Mesendoderm (in vitro differentiated cells): ENCODE data around the gene ATF6B.
A peak's percentile ranks its signal among the peaks of the same experiment; 100 is the strongest.

ENCODE experiments used
- DNase-seq: peaks from one replicate; pipeline ENCODE4 v3.0.0; 2013
- H2AK5ac ChIP-seq: 2 replicates; pipeline ENCODE4 v1.6.1; 2013; ENCODE audit warnings: low read length, inconsistent platforms
- H2BK120ac ChIP-seq: 2 replicates; pipeline ENCODE4 v1.6.1; 2013; ENCODE audit warnings: low read depth, mild to moderate bottlenecking, low read length, moderate library complexity, mixed read lengths
- H2BK15ac ChIP-seq: replicated peaks from 2 replicates; pipeline ENCODE4 v1.6.1; 2013; ENCODE audit warnings: low read depth, mild to moderate bottlenecking, moderate library complexity
- H2BK5ac ChIP-seq: 2 replicates; pipeline ENCODE4 v1.6.1; 2013; ENCODE audit warnings: low read length, inconsistent platforms
- H3K18ac ChIP-seq: 2 replicates; pipeline ENCODE4 v1.6.1; 2013; ENCODE audit warnings: mild to moderate bottlenecking, low read length, mixed read lengths
- H3K23ac ChIP-seq: one replicate; pipeline ENCODE4 v1.6.1; 2013; ENCODE audit warnings: low read length
- H3K27ac ChIP-seq: 2 replicates; pipeline ENCODE4 v1.5.1; 2013; ENCODE audit warnings: low read depth, mild to moderate bottlenecking, inconsistent platforms, low read length, moderate library complexity
- H3K27me3 ChIP-seq: 2 replicates; pipeline ENCODE4 v1.6.1; 2013; ENCODE audit warnings: low read length, control low read depth, mild to moderate bottlenecking, inconsistent platforms; ENCODE audit not compliant: insufficient read depth, poor library complexity
- H3K36me3 ChIP-seq: 2 replicates; pipeline ENCODE4 v1.6.1; 2013; ENCODE audit warnings: low read length, inconsistent platforms; ENCODE audit not compliant: control insufficient read depth, insufficient read depth
- H3K4ac ChIP-seq: one replicate; pipeline ENCODE4 v1.6.1; 2013; ENCODE audit warnings: low read depth, mild to moderate bottlenecking, low read length, moderate library complexity
- H3K4me1 ChIP-seq: 2 replicates; pipeline ENCODE4 v1.6.1; 2013; ENCODE audit warnings: low read depth, low read length, inconsistent platforms; ENCODE audit not compliant: control insufficient read depth
- H3K4me2 ChIP-seq: 2 replicates; pipeline ENCODE4 v1.6.1; 2013; ENCODE audit warnings: low read length
- H3K4me3 ChIP-seq: 2 replicates; pipeline ENCODE4 v1.5.1; 2013; ENCODE audit warnings: mild to moderate bottlenecking, low read length
- H3K56ac ChIP-seq: one replicate; pipeline ENCODE4 v1.6.1; 2013; ENCODE audit warnings: low read length
- H3K79me1 ChIP-seq: 2 replicates; pipeline ENCODE4 v1.6.1; 2013; ENCODE audit warnings: low read length, inconsistent platforms
- H3K79me2 ChIP-seq: 2 replicates; pipeline ENCODE4 v1.6.1; 2013; ENCODE audit warnings: mild to moderate bottlenecking, low read length; ENCODE audit not compliant: control insufficient read depth, insufficient read depth
- H3K9ac ChIP-seq: 2 replicates; pipeline ENCODE4 v1.6.1; 2013; ENCODE audit warnings: low read length, inconsistent platforms
- H4K5ac ChIP-seq: one replicate; pipeline ENCODE4 v1.6.1; 2013; ENCODE audit warnings: low read length
- H4K8ac ChIP-seq: one replicate; pipeline ENCODE4 v1.6.1; 2013; ENCODE audit warnings: low read depth, mild to moderate bottlenecking, control low read depth, low read length, moderate library complexity
- WGBS: extraction: QIAGEN DNeasy Blood & Tissue Kit; methylation state at CpG from one replicate; pipeline ENCODE4 v1.1.7; 2013; ENCODE audit warnings: low lambda C conversion rate, missing lambda C conversion rate; ENCODE audit not compliant: insufficient coverage; ENCODE audit errors: extremely low coverage; 5-methylcytosine and 5-hydroxymethylcytosine counted together

The ATF6B gene

GRCh38 chr6:32168350-32168749, 40.3 kb upstream of the ATF6B start:
- H2BK5ac ChIP-seq, result no peak overlapping the region
- no peak overlapping the region for H3K4ac ChIP-seq
- H2BK120ac ChIP-seq, result no peak overlapping the region
- no peak overlapping the region for H4K8ac ChIP-seq
- no peaks in the 10 kb centered on the region for H3K27me3 ChIP-seq
- no peak for DNase-seq
- H4K5ac ChIP-seq, result no peak overlapping the region
- H3K23ac ChIP-seq, result no peak overlapping the region
- WGBS, result no CpG with 5 or more reads among the region's 2 CpGs
- H3K56ac ChIP-seq, result peak overlapping the region; percentile 42
- no peak overlapping the region for H3K9ac ChIP-seq
- H3K4me1 ChIP-seq, result peaks cover 4% of the 10 kb centered on the region
- H3K79me2 ChIP-seq, result peaks cover 8% of the 10 kb centered on the region
- H3K79me1 ChIP-seq, result peaks cover 11% of the 10 kb centered on the region
- H2BK15ac ChIP-seq, result no peak overlapping the region
- H3K36me3 ChIP-seq, result peaks cover 2% of the 10 kb centered on the region
- peak overlapping the region; percentile 64 for H3K27ac ChIP-seq
- H3K4me3 ChIP-seq, result no peak overlapping the region
- no peak overlapping the region for H2AK5ac ChIP-seq
- no peak overlapping the region for H3K18ac ChIP-seq
- H3K4me2 ChIP-seq, result no peak overlapping the region

GRCh38 chr6:32167761-32168262, 39.8 kb upstream of the ATF6B start:
- no peak overlapping the region for H3K4me3 ChIP-seq

GRCh38 chr6:32167154-32167760, 39.2 kb upstream of the ATF6B start:
- Histone ChIP-seq H3K23ac (peak overlapping the region; percentile 89), H3K79me1 (peaks cover 3% of the 10 kb centered on the region), H3K36me3 (peaks cover 2% of the 10 kb centered on the region), H2AK5ac (no peak overlapping the region), H3K27me3 (no peaks in the 10 kb centered on the region), H2BK120ac (no peak overlapping the region), H3K4me2 (no peak overlapping the region), H2BK15ac (no peak overlapping the region), H3K18ac (no peak overlapping the region), H3K4me3 (no peak overlapping the region), H2BK5ac (peak overlapping the region; percentile 30), H3K4me1 (no peaks in the 10 kb centered on the region), H3K27ac (peak overlapping the region; percentile 73), H3K56ac (peak overlapping the region; percentile 56), H3K4ac (no peak overlapping the region), H3K79me2 (no peaks in the 10 kb centered on the region), H4K8ac (no peak overlapping the region), H3K9ac (no peak overlapping the region), H4K5ac (no peak overlapping the region)
- WGBS, result no CpG with 5 or more reads among the region's 32 CpGs
- no peak for DNase-seq

More at GRCh38 chr6:32167761-32168262, 39.8 kb upstream of the ATF6B start:
- DNase-seq, result peak; percentile 73
- H3K36me3 ChIP-seq, result peaks cover 2% of the 10 kb centered on the region
- H2AK5ac ChIP-seq, result no peak overlapping the region
- no CpG with 5 or more reads among the region's 6 CpGs for WGBS
- H3K4me2 ChIP-seq, result no peak overlapping the region
- peak overlapping the region; percentile 73 for H3K27ac ChIP-seq
- H3K79me2 ChIP-seq, result peaks cover 3% of the 10 kb centered on the region
- H3K23ac ChIP-seq, result no peak overlapping the region
- no peak overlapping the region for H4K8ac ChIP-seq
- H3K27me3 ChIP-seq, result no peaks in the 10 kb centered on the region
- H4K5ac ChIP-seq, result no peak overlapping the region
- H3K9ac ChIP-seq, result no peak overlapping the region
- H3K79me1 ChIP-seq, result peaks cover 6% of the 10 kb centered on the region
- peaks cover 1% of the 10 kb centered on the region for H3K4me1 ChIP-seq
- H2BK5ac ChIP-seq, result peak overlapping the region; percentile 30
- no peak overlapping the region for H3K4ac ChIP-seq
- H2BK15ac ChIP-seq, result no peak overlapping the region
- no peak overlapping the region for H2BK120ac ChIP-seq
- H3K56ac ChIP-seq, result peak overlapping the region; percentile 56
- H3K18ac ChIP-seq, result no peak overlapping the region

GRCh38 chr6:32166411-32167061, 38.5 kb upstream of the ATF6B start:
- no peak overlapping the region for H3K18ac ChIP-seq
- DNase-seq, result peak; percentile 82
- H2BK5ac ChIP-seq, result no peak overlapping the region
- no peak overlapping the region for H3K27ac ChIP-seq
- peak overlapping the region; percentile 42 for H3K56ac ChIP-seq
- H2AK5ac ChIP-seq, result no peak overlapping the region
- H3K4me2 ChIP-seq, result no peak overlapping the region
- WGBS, result no CpG with 5 or more reads among the region's 30 CpGs
- H4K8ac ChIP-seq, result no peak overlapping the region
- no peak overlapping the region for H4K5ac ChIP-seq
- no peaks in the 10 kb centered on the region for H3K79me2 ChIP-seq
- H3K27me3 ChIP-seq, result no peaks in the 10 kb centered on the region
- H3K4me1 ChIP-seq, result no peaks in the 10 kb centered on the region
- H3K36me3 ChIP-seq, result peaks cover 2% of the 10 kb centered on the region
- no peak overlapping the region for H3K23ac ChIP-seq
- H2BK15ac ChIP-seq, result no peak overlapping the region
- H2BK120ac ChIP-seq, result no peak overlapping the region
- H3K9ac ChIP-seq, result no peak overlapping the region
- H3K4ac ChIP-seq, result no peak overlapping the region
- peaks cover 3% of the 10 kb centered on the region for H3K79me1 ChIP-seq
- H3K4me3 ChIP-seq, result no peak overlapping the region

- Histone ChIP-seq H3K4me2 (no peak within 1 kb of the TSS), H3K36me3 (no peaks in the 10 kb centered on the region), H3K4ac (no peak within 1 kb of the TSS), H2BK5ac (no peak within 1 kb of the TSS), H3K9ac (no peak within 1 kb of the TSS), H3K27ac (peak within 1 kb of the TSS; percentile 46), H2BK15ac (no peak within 1 kb of the TSS), H3K56ac (no peak within 1 kb of the TSS), H4K5ac (no peak within 1 kb of the TSS), H3K27me3 (no peaks in the 10 kb centered on the region), H4K8ac (no peak within 1 kb of the TSS), H2BK120ac (no peak within 1 kb of the TSS), H3K79me1 (no peaks in the 10 kb centered on the region), H2AK5ac (no peak within 1 kb of the TSS), H3K4me1 (no peaks in the 10 kb centered on the region), H3K23ac (no peak within 1 kb of the TSS), H3K18ac (no peak within 1 kb of the TSS), H3K4me3 (no peak within 1 kb of the TSS), H3K79me2 (no peaks in the 10 kb centered on the region)
- DNase-seq, result no peak
These were observed 36.2 kb upstream of the ATF6B start, which contains the start of gene EGFL8 for GRCh38 chr6:32164295-32164694. TSS of gene EGFL8 (plus strand) at chr6:32164595. CDS start at chr6:32166166, 1,571 bp downstream.
